WTC11 (cell line): ENCODE results near the gene MCM5.

Experiments
- AFF4 ChIP-seq: sonication (generic); formaldehyde crosslinking; IDR thresholded peaks from 2 replicates; pipeline ENCODE4 v1.8.1; 2023; ENCODE audit warnings: mild to moderate bottlenecking, missing genetic modification reagents, borderline replicate concordance
- CREB1 ChIP-seq: sonication (generic); formaldehyde crosslinking; IDR thresholded peaks from 2 replicates; pipeline ENCODE4 v1.8.0; 2023; ENCODE audit warnings: mild to moderate bottlenecking, missing genetic modification reagents
- GABPB1 ChIP-seq: sonication (generic); formaldehyde crosslinking; IDR thresholded peaks from 2 replicates; pipeline ENCODE4 v1.8.1; 2023; ENCODE audit warnings: mild to moderate bottlenecking, missing genetic modification reagents
- JUN ChIP-seq: sonication (generic); formaldehyde crosslinking; IDR thresholded peaks from 2 replicates; pipeline ENCODE4 v1.8.0; 2023; ENCODE audit warnings: mild to moderate bottlenecking, missing genetic modification reagents
- TCF7 ChIP-seq: sonication (generic); formaldehyde crosslinking; IDR thresholded peaks from 2 replicates; pipeline ENCODE4 v1.8.0; 2022; ENCODE audit warnings: mild to moderate bottlenecking, low read depth, missing genetic modification reagents, moderate library complexity

- TF ChIP-seq GABPB1 (no peak), JUN (CRISPR knock-in tag) (no peak), TCF7 (no peak), CREB1 (CRISPR knock-in tag) (no peak), AFF4 (CRISPR knock-in tag) (no peak)
Observed at GRCh38 chr22:35359380-35360065, 40.4 kb upstream of the MCM5 start.
